Measurements from ENCODE around the gene PPP2R5A. TPM values are rescaled to one million over a fixed set of nuclear protein-coding genes. Genes with fewer than 3 reads are reported as not detected.
A peak's percentile ranks its signal among the peaks of the same experiment; 100 is the strongest.

PPP2R5A gene
- total RNA-seq, 1 donor = 29.4 TPM

- no peak for DNase-seq (ENCODE audit: low read depth)
- TF ChIP-seq, protein P1, sequence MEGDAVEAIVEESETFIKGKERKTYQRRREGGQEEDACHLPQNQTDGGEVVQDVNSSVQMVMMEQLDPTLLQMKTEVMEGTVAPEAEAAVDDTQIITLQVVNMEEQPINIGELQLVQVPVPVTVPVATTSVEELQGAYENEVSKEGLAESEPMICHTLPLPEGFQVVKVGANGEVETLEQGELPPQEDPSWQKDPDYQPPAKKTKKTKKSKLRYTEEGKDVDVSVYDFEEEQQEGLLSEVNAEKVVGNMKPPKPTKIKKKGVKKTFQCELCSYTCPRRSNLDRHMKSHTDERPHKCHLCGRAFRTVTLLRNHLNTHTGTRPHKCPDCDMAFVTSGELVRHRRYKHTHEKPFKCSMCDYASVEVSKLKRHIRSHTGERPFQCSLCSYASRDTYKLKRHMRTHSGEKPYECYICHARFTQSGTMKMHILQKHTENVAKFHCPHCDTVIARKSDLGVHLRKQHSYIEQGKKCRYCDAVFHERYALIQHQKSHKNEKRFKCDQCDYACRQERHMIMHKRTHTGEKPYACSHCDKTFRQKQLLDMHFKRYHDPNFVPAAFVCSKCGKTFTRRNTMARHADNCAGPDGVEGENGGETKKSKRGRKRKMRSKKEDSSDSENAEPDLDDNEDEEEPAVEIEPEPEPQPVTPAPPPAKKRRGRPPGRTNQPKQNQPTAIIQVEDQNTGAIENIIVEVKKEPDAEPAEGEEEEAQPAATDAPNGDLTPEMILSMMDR (IDR thresholded peaks at IDR 0.05; ENCODE audit: insufficient read depth, low read depth, low read length) = no peak
- no peak overlapping the region for H3K4me3 ChIP-seq (ENCODE audit: low read depth, low read length)
Measured at GRCh38 chr1:212241957-212242287, 43.3 kb upstream of the PPP2R5A start.

GRCh38 chr1:212242288-212242984 is 42.8 kb upstream of the PPP2R5A start:
- TF ChIP-seq, protein P1 (IDR thresholded peaks at IDR 0.05; ENCODE audit: insufficient read depth, low read depth, low read length) = no peak
- no peak overlapping the region for H3K4me3 ChIP-seq (ENCODE audit: low read depth, low read length)
- DNase-seq (ENCODE audit: low read depth) = no peak

DNA sequence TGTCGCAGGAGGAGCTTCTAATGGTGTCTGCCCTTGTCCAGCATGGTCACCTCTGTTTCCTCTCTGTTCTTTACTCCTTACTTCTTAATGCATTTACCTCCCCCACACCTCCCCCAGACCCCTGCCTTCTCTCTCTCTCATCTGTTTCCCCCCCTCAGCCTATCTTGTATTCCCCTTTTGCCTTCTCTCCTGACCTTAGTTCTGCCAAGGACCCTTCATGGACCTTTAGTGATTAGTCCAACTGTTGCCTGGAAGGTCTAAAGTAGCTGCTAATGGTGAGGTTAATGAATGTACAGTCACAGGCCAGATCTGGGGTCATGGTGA is 42.3 kb upstream of the PPP2R5A start:
- no peak overlapping the region for H3K4me3 ChIP-seq (ENCODE audit: low read depth, low read length)
- DNase-seq (ENCODE audit: low read depth) = no peak
- TF ChIP-seq, protein P1 (IDR thresholded peaks at IDR 0.05; ENCODE audit: insufficient read depth, low read depth, low read length) = no peak

DNA sequence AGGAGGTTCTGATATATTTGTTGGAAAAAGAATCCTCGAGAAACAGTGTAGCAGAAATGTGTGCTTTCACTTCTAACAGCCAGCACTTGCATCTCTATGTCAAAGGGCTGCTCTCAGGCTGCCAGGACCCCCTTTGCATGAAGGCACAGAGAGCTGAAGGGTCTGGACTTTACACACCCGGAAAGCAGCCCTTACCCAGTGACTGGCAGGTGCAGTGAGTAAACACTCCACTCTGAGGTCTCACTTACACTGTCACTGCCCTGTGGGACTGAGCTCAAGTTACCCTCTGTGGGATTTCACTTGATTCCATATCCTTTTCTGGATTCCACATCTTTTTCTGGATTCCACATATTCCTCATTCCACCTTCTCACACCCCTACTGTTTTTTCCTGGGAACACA is 40.8 kb upstream of the PPP2R5A start:
- DNase-seq (ENCODE audit: low read depth) = no peak
- TF ChIP-seq, protein P1 (IDR thresholded peaks at IDR 0.05; ENCODE audit: insufficient read depth, low read depth, low read length) = no peak

DNA sequence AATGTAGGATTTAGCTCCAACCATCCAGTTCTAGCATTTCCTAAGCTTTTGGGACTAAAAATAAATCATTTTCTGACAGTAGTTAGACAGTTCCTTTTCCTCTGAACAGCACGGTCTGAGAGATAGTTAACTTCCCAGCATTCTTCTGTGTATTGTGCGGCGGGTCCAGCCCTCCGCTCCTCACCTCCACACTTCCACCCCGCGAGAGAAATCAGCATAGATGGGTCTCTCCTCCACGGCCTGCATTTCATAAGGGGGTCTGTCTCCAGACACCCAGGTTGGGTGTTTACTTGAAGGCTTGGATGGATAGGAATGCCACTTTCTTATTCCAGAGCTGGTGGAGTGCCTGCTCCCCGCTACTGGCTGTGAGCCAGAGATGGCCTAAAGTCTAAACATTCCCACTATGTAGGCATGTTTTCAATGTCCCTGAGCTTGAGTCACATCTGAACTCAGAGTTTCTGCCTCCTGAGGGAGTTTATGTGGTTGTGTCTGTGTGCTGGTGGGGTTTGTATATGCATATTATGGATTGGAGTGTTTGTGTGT is 38.0 kb upstream of the PPP2R5A start:
- TF ChIP-seq, protein P1 (IDR thresholded peaks at IDR 0.05; ENCODE audit: insufficient read depth, low read depth, low read length) = no peak
- H3K4me3 ChIP-seq (ENCODE audit: low read depth, low read length) = no peak overlapping the region
- DNase-seq (ENCODE audit: low read depth) = peak; percentile 69

More for the DNA sequence above, 40.8 kb upstream of the PPP2R5A start:
- H3K4me3 ChIP-seq (ENCODE audit: low read depth, low read length) = no peak overlapping the region

GRCh38 chr1:212247988-212248387 is 37.2 kb upstream of the PPP2R5A start:
- DNase-seq (ENCODE audit: low read depth) = no peak
- TF ChIP-seq, protein P1 (IDR thresholded peaks at IDR 0.05; ENCODE audit: insufficient read depth, low read depth, low read length) = no peak
- H3K4me3 ChIP-seq (ENCODE audit: low read depth, low read length) = no peak overlapping the region

Data from fibroblast of villous mesenchyme (primary cell).